Right lobe of liver (tissue), 4 donors: Measurements from ENCODE around the gene MYBPC3.

Experiments used
- POLR2A ChIP-seq: fragments of 450-650 bp; IDR thresholded peaks from one replicate; pipeline ENCODE4 v1.6.1; 2017; ENCODE audit warnings: antibody characterized with exemption, mild to moderate bottlenecking
- TF ChIP-seq, protein P1 (sequence below), 4 donors: fragments of 200-600 bp in 3 of 4; fragments of 450-650 bp in 1 of 4; IDR thresholded peaks; one replicate each; pipeline versions ENCODE4 v1.5.1 to v1.8.0; 2016 to 2022; ENCODE audit warnings: antibody characterized with exemption in 4 of 4, mild to moderate bottlenecking in 2 of 4
- donor health status: DM: no; HTN: no; CAD: no.
- donor health status: DM: no; HTN: no; CAD: no.
- donor health status: DM: no; HTN: yes; CAD: no.

DNA sequence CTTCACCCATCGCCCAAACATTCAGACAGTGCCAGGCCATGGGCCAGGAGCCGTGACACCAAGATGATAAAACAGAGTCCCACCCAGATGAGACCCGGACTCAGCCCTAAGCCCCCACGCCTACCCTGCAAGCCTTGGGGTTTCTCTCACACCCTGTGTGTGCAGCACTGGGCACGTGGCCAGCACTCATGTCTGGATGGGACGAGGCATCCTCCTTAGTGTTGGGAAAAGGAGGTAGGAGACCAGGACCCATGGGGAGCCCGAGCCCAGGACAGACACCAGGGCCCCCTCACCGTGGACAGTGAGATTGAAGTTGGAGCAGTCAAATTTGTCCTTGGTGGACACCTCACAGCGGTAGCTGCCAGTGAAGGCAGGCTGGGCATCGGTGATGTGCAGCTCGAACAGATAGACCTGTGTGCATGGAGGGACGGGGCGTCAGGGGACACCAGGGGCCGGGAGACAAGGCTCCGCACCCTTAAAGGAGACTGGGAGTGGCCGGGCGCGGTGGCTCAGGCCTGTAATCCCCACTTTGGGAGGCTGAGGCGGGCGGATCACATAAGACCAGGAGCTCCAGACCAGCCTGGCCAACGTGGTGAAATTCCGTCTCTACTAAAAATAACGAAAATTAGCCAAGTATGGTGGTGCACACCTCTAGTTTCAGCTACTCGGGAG is 4.2 kb downstream of the MYBPC3 start:
- TF ChIP-seq, protein P1, sequence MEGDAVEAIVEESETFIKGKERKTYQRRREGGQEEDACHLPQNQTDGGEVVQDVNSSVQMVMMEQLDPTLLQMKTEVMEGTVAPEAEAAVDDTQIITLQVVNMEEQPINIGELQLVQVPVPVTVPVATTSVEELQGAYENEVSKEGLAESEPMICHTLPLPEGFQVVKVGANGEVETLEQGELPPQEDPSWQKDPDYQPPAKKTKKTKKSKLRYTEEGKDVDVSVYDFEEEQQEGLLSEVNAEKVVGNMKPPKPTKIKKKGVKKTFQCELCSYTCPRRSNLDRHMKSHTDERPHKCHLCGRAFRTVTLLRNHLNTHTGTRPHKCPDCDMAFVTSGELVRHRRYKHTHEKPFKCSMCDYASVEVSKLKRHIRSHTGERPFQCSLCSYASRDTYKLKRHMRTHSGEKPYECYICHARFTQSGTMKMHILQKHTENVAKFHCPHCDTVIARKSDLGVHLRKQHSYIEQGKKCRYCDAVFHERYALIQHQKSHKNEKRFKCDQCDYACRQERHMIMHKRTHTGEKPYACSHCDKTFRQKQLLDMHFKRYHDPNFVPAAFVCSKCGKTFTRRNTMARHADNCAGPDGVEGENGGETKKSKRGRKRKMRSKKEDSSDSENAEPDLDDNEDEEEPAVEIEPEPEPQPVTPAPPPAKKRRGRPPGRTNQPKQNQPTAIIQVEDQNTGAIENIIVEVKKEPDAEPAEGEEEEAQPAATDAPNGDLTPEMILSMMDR (IDR thresholded peaks at IDR 0.05): no peak
- no peak for TF ChIP-seq POLR2A
